HEK293 (cell line): ENCODE measurements around the gene PRICKLE1.
A peak's percentile ranks its signal among the peaks of the same experiment; 100 is the strongest.

Source experiments
- CTCF ChIA-PET: fragments of 350-600 bp; formaldehyde crosslinking; extraction: SDS; loops from one replicate; lab custom pipeline; 2021; ENCODE audit warnings: antibody characterized with exemption; lab: Yijun Ruan, JAX
- POLR2A ChIA-PET: fragments of 300-600 bp; formaldehyde crosslinking; extraction: SDS; loops from one replicate; lab custom pipeline; 2020; ENCODE audit warnings: antibody characterized with exemption, inconsistent platforms; lab: Yijun Ruan, JAX
- H3K27ac ChIP-seq: fragments of 200-500 bp; sonication (Bioruptor generic); 2 replicates; pipeline ENCODE4 v1.5.1; 2014; ENCODE audit warnings: low read depth, low read length, control low read depth, inconsistent platforms; ENCODE audit errors: extremely low read depth
- H3K36me3 ChIP-seq, 2 experiments: fragments of 200-500 bp in 1 of 2; sonication (Bioruptor generic) in 1 of 2; 1 replicate in 1 of 2; 2 replicates in 1 of 2; pipeline ENCODE4 v1.5.1; 2014 to 2017; ENCODE audit warnings: inconsistent platforms in 2 of 2, low read length in 2 of 2; ENCODE audit not compliant: control insufficient read depth in 2 of 2, insufficient read depth in 1 of 2
- H3K4me1 ChIP-seq: fragments of 200-500 bp; sonication (Bioruptor generic); 2 replicates; pipeline ENCODE4 v1.5.1; 2014; ENCODE audit warnings: mild to moderate bottlenecking, low read length, inconsistent platforms; ENCODE audit not compliant: control insufficient read depth, insufficient read depth
- H3K4me3 ChIP-seq: 2 replicates; pipeline ENCODE4 v1.5.1; 2011; ENCODE audit warnings: low read depth, mild to moderate bottlenecking, control low read depth, low read length, moderate library complexity
- H3K9me3 ChIP-seq: fragments of 200-500 bp; sonication (Bioruptor generic); 2 replicates; pipeline ENCODE4 v1.5.1; 2014; ENCODE audit warnings: low read depth, low read length, inconsistent platforms; ENCODE audit not compliant: control insufficient read depth, insufficient read depth
- BCL11A ChIP-seq: fragments of 450-650 bp; formaldehyde crosslinking; IDR thresholded peaks from 2 replicates; pipeline ENCODE4 v1.5.1; 2016; ENCODE audit warnings: low read depth, missing biosample characterization, missing genetic modification characterization
- BCL6B ChIP-seq: fragments of 450-650 bp; formaldehyde crosslinking; IDR thresholded peaks from 2 replicates; pipeline ENCODE4 v1.5.1; 2017; ENCODE audit warnings: missing biosample characterization, missing genetic modification characterization
- FEZF1 ChIP-seq: fragments of 450-650 bp; formaldehyde crosslinking; IDR thresholded peaks from 2 replicates; pipeline ENCODE4 v1.5.1; 2016; ENCODE audit warnings: missing biosample characterization, missing genetic modification characterization
- KLF10 ChIP-seq: fragments of 450-650 bp; IDR thresholded peaks from 2 replicates; pipeline ENCODE4 v1.5.1; 2018; ENCODE audit warnings: missing biosample characterization, mild to moderate bottlenecking, missing genetic modification characterization
- KLF16 ChIP-seq: fragments of 450-650 bp; formaldehyde crosslinking; IDR thresholded peaks from 2 replicates; pipeline ENCODE4 v1.5.1; 2017; ENCODE audit warnings: missing biosample characterization, missing genetic modification characterization
- OSR2 ChIP-seq: fragments of 450-650 bp; formaldehyde crosslinking; IDR thresholded peaks from 2 replicates; pipeline ENCODE4 v1.5.1; 2016; ENCODE audit warnings: missing biosample characterization, missing genetic modification characterization
- PRDM1 ChIP-seq: fragments of 450-650 bp; formaldehyde crosslinking; IDR thresholded peaks from 2 replicates; pipeline ENCODE4; 2016; ENCODE audit warnings: missing biosample characterization, missing genetic modification characterization
- SP7 ChIP-seq: fragments of 450-650 bp; formaldehyde crosslinking; IDR thresholded peaks from 2 replicates; pipeline ENCODE4 v1.5.1; 2016; ENCODE audit warnings: missing biosample characterization, missing genetic modification characterization
- ZBTB44 ChIP-seq: fragments of 450-650 bp; IDR thresholded peaks from 2 replicates; pipeline ENCODE4 v1.5.1; 2018; ENCODE audit warnings: missing biosample characterization, mild to moderate bottlenecking, missing genetic modification characterization
- ZBTB48 ChIP-seq: fragments of 450-650 bp; formaldehyde crosslinking; IDR thresholded peaks from 2 replicates; pipeline ENCODE4 v1.5.1; 2016; ENCODE audit warnings: missing biosample characterization, missing genetic modification characterization
- ZNF112 ChIP-seq: fragments of 450-650 bp; formaldehyde crosslinking; IDR thresholded peaks from 2 replicates; pipeline ENCODE4 v1.5.0; 2017; ENCODE audit warnings: missing biosample characterization, missing genetic modification characterization
- ZNF157 ChIP-seq: fragments of 450-650 bp; formaldehyde crosslinking; IDR thresholded peaks from 2 replicates; pipeline ENCODE4 v1.5.1; 2016; ENCODE audit warnings: missing biosample characterization, missing genetic modification characterization
- ZNF274 ChIP-seq, 2 experiments: fragments of 200-500 bp in 1 of 2; fragments of 450-650 bp in 1 of 2; sonication (Bioruptor generic) in 1 of 2; formaldehyde crosslinking in 1 of 2; IDR thresholded peaks; 2 replicates each; pipeline versions ENCODE4 v1.5.1 to v1.6.1; 2014 to 2016; ENCODE audit warnings: borderline replicate concordance in 1 of 2, inconsistent platforms in 1 of 2, low read length in 1 of 2, missing biosample characterization in 1 of 2, missing genetic modification characterization in 1 of 2
- ZNF335 ChIP-seq: fragments of 450-650 bp; formaldehyde crosslinking; conservative IDR thresholded peaks from 2 replicates; pipeline ENCODE4 v1.5.1; 2016; ENCODE audit warnings: missing biosample characterization, missing genetic modification characterization
- ZNF366 ChIP-seq: fragments of 450-650 bp; formaldehyde crosslinking; conservative IDR thresholded peaks from 2 replicates; pipeline ENCODE4 v1.5.1; 2016; ENCODE audit warnings: missing biosample characterization, missing genetic modification characterization
- ZNF416 ChIP-seq: fragments of 450-650 bp; formaldehyde crosslinking; IDR thresholded peaks from 2 replicates; pipeline ENCODE4 v1.5.1; 2016; ENCODE audit warnings: missing biosample characterization, missing genetic modification characterization
- ZNF433 ChIP-seq: fragments of 450-650 bp; formaldehyde crosslinking; IDR thresholded peaks from 2 replicates; pipeline ENCODE4 v1.5.1; 2016; ENCODE audit warnings: missing biosample characterization, missing genetic modification characterization, low read depth
- ZNF629 ChIP-seq: fragments of 450-650 bp; formaldehyde crosslinking; IDR thresholded peaks from 2 replicates; pipeline ENCODE4 v1.5.1; 2017; ENCODE audit warnings: missing biosample characterization, missing genetic modification characterization
- ZNF837 ChIP-seq: fragments of 450-650 bp; formaldehyde crosslinking; IDR thresholded peaks from 2 replicates; pipeline ENCODE4 v1.5.1; 2016; ENCODE audit warnings: missing biosample characterization, missing genetic modification characterization
- ZSCAN30 ChIP-seq: fragments of 450-650 bp; IDR thresholded peaks from 2 replicates; pipeline ENCODE4 v1.5.1; 2018; ENCODE audit warnings: missing biosample characterization, mild to moderate bottlenecking, missing genetic modification characterization, moderate library complexity
- ZXDB ChIP-seq: fragments of 450-650 bp; formaldehyde crosslinking; IDR thresholded peaks from 2 replicates; pipeline ENCODE4 v1.5.1; 2016; ENCODE audit warnings: missing biosample characterization, missing genetic modification characterization
- TF ChIP-seq, protein P1 (sequence below): fragments of 450-650 bp; formaldehyde crosslinking; IDR thresholded peaks from 2 replicates; pipeline ENCODE4; 2016; ENCODE audit warnings: missing biosample characterization, missing genetic modification characterization
- TF ChIP-seq, protein P2 (sequence below): fragments of 450-650 bp; formaldehyde crosslinking; IDR thresholded peaks from 2 replicates; pipeline ENCODE4 v1.5.1; 2016; ENCODE audit warnings: missing biosample characterization, missing genetic modification characterization
- TF ChIP-seq, protein P3 (sequence below): fragments of 450-650 bp; formaldehyde crosslinking; IDR thresholded peaks from 2 replicates; pipeline ENCODE4 v1.5.1; 2016; ENCODE audit warnings: missing biosample characterization, missing genetic modification characterization

Gene PRICKLE1

DNA sequence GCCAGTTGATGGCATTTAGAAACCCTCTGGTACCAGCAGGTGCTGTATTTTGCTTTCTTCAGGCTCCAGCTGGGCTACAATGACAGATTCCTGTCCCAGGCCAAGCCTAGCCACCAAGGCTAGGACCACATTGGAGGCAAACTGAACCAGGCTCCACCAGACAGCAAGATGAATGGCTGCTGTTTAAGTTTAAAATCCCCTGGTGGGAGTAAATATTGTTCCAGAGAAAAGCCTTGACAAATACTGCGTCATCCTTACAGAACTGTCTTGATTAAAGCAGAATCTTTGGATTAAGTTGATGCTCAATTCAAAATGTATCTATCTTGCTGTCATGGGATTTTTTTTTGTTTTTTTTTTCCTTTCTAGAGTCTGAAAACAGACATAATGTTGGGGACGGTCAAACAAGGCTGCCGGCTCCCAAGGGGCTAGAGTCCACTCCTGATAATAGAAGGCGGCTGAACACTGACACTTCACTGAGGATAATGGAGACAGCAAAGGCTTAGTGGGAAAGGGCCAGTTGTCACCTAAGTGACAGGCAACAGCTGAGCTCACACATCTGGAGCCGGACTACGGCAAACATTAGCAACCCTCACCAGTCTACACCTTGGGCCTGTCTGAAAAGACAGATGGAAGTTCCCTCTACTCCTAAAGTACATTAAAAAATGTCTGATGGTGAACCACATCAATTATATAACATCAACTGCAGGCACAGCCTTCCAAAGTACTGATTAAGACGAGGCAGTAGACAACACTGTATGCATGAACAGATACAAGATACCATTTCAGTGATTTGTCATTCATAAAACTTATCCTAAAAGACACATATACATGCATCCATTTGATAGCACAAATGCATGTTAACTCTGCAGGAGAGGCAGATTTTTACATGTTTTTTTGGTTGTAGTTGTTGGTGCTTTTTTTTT lies 1.7 kb downstream of the PRICKLE1 start (continued):
- TF ChIP-seq, protein P1, sequence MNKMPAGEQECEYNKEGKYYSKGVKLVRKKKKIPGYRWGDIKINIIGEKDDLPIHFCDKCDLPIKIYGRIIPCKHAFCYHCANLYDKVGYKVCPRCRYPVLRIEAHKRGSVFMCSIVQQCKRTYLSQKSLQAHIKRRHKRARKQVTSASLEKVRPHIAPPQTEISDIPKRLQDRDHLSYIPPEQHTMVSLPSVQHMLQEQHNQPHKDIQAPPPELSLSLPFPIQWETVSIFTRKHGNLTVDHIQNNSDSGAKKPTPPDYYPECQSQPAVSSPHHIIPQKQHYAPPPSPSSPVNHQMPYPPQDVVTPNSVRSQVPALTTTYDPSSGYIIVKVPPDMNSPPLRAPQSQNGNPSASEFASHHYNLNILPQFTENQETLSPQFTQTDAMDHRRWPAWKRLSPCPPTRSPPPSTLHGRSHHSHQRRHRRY, result no peak
- TF ChIP-seq FEZF1 (tag by site-specific recombination), result peak; percentile 85
- TF ChIP-seq ZNF274 (IDR thresholded peaks at IDR 0.05; ENCODE audit: low read length), result no peak
- no peak for TF ChIP-seq ZNF274 (tag by site-specific recombination; IDR thresholded peaks at IDR 0.05; ENCODE audit: borderline replicate concordance)
- TF ChIP-seq ZBTB48 (tag by site-specific recombination), result no peak
- peak; percentile 26; the same call in 1 of the 2 replicates for TF ChIP-seq SP7
- no peak for TF ChIP-seq OSR2 (tag by site-specific recombination)
- 0 out of 2 replicates have a peak, but pooled peaks have one; percentile 45 for TF ChIP-seq KLF10 (tag by site-specific recombination)
- no peak for TF ChIP-seq BCL11A (tag by site-specific recombination)
- 0 out of 2 replicates have a peak, but pooled peaks have one; percentile 59 for TF ChIP-seq KLF16 (tag by site-specific recombination)
- peak; percentile 81 for TF ChIP-seq ZNF335 (tag by site-specific recombination)
- TF ChIP-seq ZXDB, result 0 out of 2 replicates have a peak, but pooled peaks have one; percentile 18
- TF ChIP-seq PRDM1 (tag by site-specific recombination), result no peak
- TF ChIP-seq ZBTB44 (tag by site-specific recombination), result peak; percentile 42; the same call in 1 of the 2 replicates
- no peak for TF ChIP-seq ZNF433 (tag by site-specific recombination)
- peak; percentile 55; the same call in 1 of the 2 replicates for TF ChIP-seq ZSCAN30 (tag by site-specific recombination)
- TF ChIP-seq ZNF629 (tag by site-specific recombination), result peak; percentile 67; the same call in 1 of the 2 replicates
- 0 out of 2 replicates have a peak, but pooled peaks have one; percentile 31 for TF ChIP-seq BCL6B (tag by site-specific recombination)
- no peak for TF ChIP-seq ZNF112
- no peak for TF ChIP-seq ZNF416 (tag by site-specific recombination)

DNA sequence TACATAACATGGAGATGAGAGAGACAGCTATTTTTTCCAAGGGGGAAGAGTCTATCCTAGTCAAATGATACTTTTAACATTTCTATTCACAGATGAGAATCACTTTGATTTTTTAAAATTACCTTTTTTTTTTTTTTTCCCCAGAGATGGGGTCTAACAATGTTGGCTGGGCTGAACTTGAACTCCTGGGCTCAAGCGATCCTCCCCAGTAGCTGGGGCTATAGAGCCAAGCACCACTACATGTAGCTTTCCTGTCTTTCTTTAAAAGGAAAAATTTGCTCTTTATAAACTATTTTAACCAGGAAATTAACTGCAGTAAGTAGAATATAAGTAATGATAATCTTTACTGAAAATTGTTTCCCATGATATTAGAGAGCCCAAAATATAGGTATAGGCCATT lies 3.3 kb downstream of the PRICKLE1 start:
- Histone ChIP-seq H3K27ac (no peak overlapping the region), H3K9me3 (no peaks in the 10 kb centered on the region), H3K4me1 (peaks cover 25% of the 10 kb centered on the region), H3K4me3 (no peak overlapping the region), H3K36me3 (no peaks in the 10 kb centered on the region)
- ChIA-PET CTCF (interaction anchor here (0.6 kb wide), 3 partner anchors 51 to 532 kb away, joined by 3 to 4 read pairs (median 3); no protein-coding TSS in a partner anchor), POLR2A (no interaction called here)
- TF ChIP-seq ZNF366 (no peak), ZNF837 (no peak), ZNF157 (tag by site-specific recombination) (no peak)
- TF ChIP-seq, protein P2, sequence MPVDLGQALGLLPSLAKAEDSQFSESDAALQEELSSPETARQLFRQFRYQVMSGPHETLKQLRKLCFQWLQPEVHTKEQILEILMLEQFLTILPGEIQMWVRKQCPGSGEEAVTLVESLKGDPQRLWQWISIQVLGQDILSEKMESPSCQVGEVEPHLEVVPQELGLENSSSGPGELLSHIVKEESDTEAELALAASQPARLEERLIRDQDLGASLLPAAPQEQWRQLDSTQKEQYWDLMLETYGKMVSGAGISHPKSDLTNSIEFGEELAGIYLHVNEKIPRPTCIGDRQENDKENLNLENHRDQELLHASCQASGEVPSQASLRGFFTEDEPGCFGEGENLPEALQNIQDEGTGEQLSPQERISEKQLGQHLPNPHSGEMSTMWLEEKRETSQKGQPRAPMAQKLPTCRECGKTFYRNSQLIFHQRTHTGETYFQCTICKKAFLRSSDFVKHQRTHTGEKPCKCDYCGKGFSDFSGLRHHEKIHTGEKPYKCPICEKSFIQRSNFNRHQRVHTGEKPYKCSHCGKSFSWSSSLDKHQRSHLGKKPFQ (tag by site-specific recombination), result no peak
- TF ChIP-seq, protein P3, sequence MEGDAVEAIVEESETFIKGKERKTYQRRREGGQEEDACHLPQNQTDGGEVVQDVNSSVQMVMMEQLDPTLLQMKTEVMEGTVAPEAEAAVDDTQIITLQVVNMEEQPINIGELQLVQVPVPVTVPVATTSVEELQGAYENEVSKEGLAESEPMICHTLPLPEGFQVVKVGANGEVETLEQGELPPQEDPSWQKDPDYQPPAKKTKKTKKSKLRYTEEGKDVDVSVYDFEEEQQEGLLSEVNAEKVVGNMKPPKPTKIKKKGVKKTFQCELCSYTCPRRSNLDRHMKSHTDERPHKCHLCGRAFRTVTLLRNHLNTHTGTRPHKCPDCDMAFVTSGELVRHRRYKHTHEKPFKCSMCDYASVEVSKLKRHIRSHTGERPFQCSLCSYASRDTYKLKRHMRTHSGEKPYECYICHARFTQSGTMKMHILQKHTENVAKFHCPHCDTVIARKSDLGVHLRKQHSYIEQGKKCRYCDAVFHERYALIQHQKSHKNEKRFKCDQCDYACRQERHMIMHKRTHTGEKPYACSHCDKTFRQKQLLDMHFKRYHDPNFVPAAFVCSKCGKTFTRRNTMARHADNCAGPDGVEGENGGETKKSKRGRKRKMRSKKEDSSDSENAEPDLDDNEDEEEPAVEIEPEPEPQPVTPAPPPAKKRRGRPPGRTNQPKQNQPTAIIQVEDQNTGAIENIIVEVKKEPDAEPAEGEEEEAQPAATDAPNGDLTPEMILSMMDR (tag by site-specific recombination), result peak; percentile 24; the same call in 1 of the 2 replicates
